Kasumi-1 (cell line): ENCODE results near the gene CREB3L2.
"Not testable (repeated sequence)": the region's sequence is repeated elsewhere in the genome, so short reads cannot be mapped to it uniquely, and the experiment has no call there.

Experiments
- DNase-seq, 2 experiments: peaks; one replicate each; lab custom pipeline; 2025; lab: John Stamatoyannopoulos, UW

Gene CREB3L2

GRCh38 chr7:138001529-138002095 is at the start of gene CREB3L2:
Gene CREB3L2, minus strand, starts transcription at chr7:138002086. Its CDS starts 381 bp downstream, at chr7:138001705.
- DNase-seq, result peak; percentile 31 to 37

GRCh38 chr7:138049505-138050116 is 47.7 kb upstream of the CREB3L2 start:
- DNase-seq, result no peak

- no peak for DNase-seq
These were observed 46.0 kb upstream of the CREB3L2 start for GRCh38 chr7:138047907-138048306.

GRCh38 chr7:138044897-138045296 is 43.0 kb upstream of the CREB3L2 start:
- DNase-seq, result no peak

GRCh38 chr7:138040063-138040462 is 38.2 kb upstream of the CREB3L2 start:
- DNase-seq, result not testable (repeated sequence)

GRCh38 chr7:138036135-138036534 is 34.2 kb upstream of the CREB3L2 start:
- peak in 1 of 2 experiments; percentile 6 for DNase-seq

- no peak for DNase-seq
These were observed 31.4 kb upstream of the CREB3L2 start for GRCh38 chr7:138033241-138033640.

- DNase-seq, result no peak
These were observed 30.9 kb upstream of the CREB3L2 start for GRCh38 chr7:138032770-138033169.

GRCh38 chr7:138032186-138032585 is 30.3 kb upstream of the CREB3L2 start:
- no peak for DNase-seq

- no peak for DNase-seq
These were observed 28.9 kb upstream of the CREB3L2 start for GRCh38 chr7:138030679-138031351.

- DNase-seq, result no peak
These were observed 28.1 kb upstream of the CREB3L2 start for GRCh38 chr7:138029941-138030340.

GRCh38 chr7:138029126-138029525 is 27.2 kb upstream of the CREB3L2 start:
- DNase-seq, result no peak

GRCh38 chr7:138027100-138027499 is 25.2 kb upstream of the CREB3L2 start:
- DNase-seq, result no peak

GRCh38 chr7:138025215-138026186 is 23.6 kb upstream of the CREB3L2 start:
- DNase-seq, result no peak

- no peak for DNase-seq
These were observed 22.9 kb upstream of the CREB3L2 start for GRCh38 chr7:138024765-138025164.

- no peak for DNase-seq
These were observed 22.4 kb upstream of the CREB3L2 start for GRCh38 chr7:138024343-138024691.

GRCh38 chr7:138023618-138024342 is 21.9 kb upstream of the CREB3L2 start:
- no peak for DNase-seq

- DNase-seq, result peak in 1 of 2 experiments; percentile 14
These were observed 20.0 kb upstream of the CREB3L2 start for GRCh38 chr7:138021889-138022288.

- no peak for DNase-seq
These were observed 16.1 kb upstream of the CREB3L2 start for GRCh38 chr7:138017992-138018391.

GRCh38 chr7:138015096-138015495 is 13.2 kb upstream of the CREB3L2 start:
- DNase-seq, result no peak

GRCh38 chr7:138014686-138015085 is 12.8 kb upstream of the CREB3L2 start:
- DNase-seq, result no peak

GRCh38 chr7:138014201-138014600 is 12.3 kb upstream of the CREB3L2 start:
- DNase-seq, result not testable (repeated sequence)
